ENCODE measurements around the gene NFKBIB.

The NFKBIB gene

GRCh38 chr19:38898788-38899446, 852 bp upstream of the NFKBIB start:
- in situ Hi-C loops (cut with HindIII; ENCODE audit: low pct_ligation_motif_present, low pct_unique_long_range_greater_than_20kb, low sequenced_read_pairs): no loop called here
- DNase-seq: no peak

GRCh38 chr19:38900202-38900629, 447 bp downstream of the NFKBIB start:
- in situ Hi-C loops (cut with HindIII; ENCODE audit: low pct_ligation_motif_present, low pct_unique_long_range_greater_than_20kb, low sequenced_read_pairs): no loop called here
- peak; percentile 57 for DNase-seq

- in situ Hi-C loops (cut with HindIII; ENCODE audit: low pct_ligation_motif_present, low pct_unique_long_range_greater_than_20kb, low sequenced_read_pairs): no loop called here
- peak; percentile 2 for DNase-seq
Measured at GRCh38 chr19:38900743-38901190, 998 bp downstream of the NFKBIB start.

- in situ Hi-C loops (cut with HindIII; ENCODE audit: low pct_ligation_motif_present, low pct_unique_long_range_greater_than_20kb, low sequenced_read_pairs): no loop called here
- no peak for DNase-seq
Measured at GRCh38 chr19:38901683-38902082, 1.9 kb downstream of the NFKBIB start.

GRCh38 chr19:38904581-38905539, 5.1 kb downstream of the NFKBIB start:
- in situ Hi-C loops (cut with HindIII; ENCODE audit: low pct_ligation_motif_present, low pct_unique_long_range_greater_than_20kb, low sequenced_read_pairs): no loop called here
- no peak for DNase-seq

GRCh38 chr19:38905620-38906019, 5.9 kb downstream of the NFKBIB start:
- in situ Hi-C loops (cut with HindIII; ENCODE audit: low pct_ligation_motif_present, low pct_unique_long_range_greater_than_20kb, low sequenced_read_pairs): no loop called here
- DNase-seq: no peak

- no peak for DNase-seq
- in situ Hi-C loops (cut with HindIII; ENCODE audit: low pct_ligation_motif_present, low pct_unique_long_range_greater_than_20kb, low sequenced_read_pairs): no loop called here
Measured at GRCh38 chr19:38907227-38907626, 7.5 kb downstream of the NFKBIB start.

GRCh38 chr19:38907670-38908069, 7.9 kb downstream of the NFKBIB start:
- in situ Hi-C loops (cut with HindIII; ENCODE audit: low pct_ligation_motif_present, low pct_unique_long_range_greater_than_20kb, low sequenced_read_pairs): no loop called here

GRCh38 chr19:38908911-38909310, 9.1 kb downstream of the NFKBIB start:
- no peak for DNase-seq
- in situ Hi-C loops (cut with HindIII; ENCODE audit: low pct_ligation_motif_present, low pct_unique_long_range_greater_than_20kb, low sequenced_read_pairs): no loop called here

More at GRCh38 chr19:38907670-38908069, 7.9 kb downstream of the NFKBIB start:
- DNase-seq: no peak

- DNase-seq: no peak
- in situ Hi-C loops (cut with HindIII; ENCODE audit: low pct_ligation_motif_present, low pct_unique_long_range_greater_than_20kb, low sequenced_read_pairs): no loop called here
Measured at GRCh38 chr19:38910488-38910887, 10.7 kb downstream of the NFKBIB start.

GRCh38 chr19:38911388-38912001, 11.7 kb downstream of the NFKBIB start:
- in situ Hi-C loops (cut with HindIII; ENCODE audit: low pct_ligation_motif_present, low pct_unique_long_range_greater_than_20kb, low sequenced_read_pairs): no loop called here
- DNase-seq: no peak

GRCh38 chr19:38912600-38913514, 13.1 kb downstream of the NFKBIB start:
- DNase-seq: no peak

GRCh38 chr19:38913958-38914357, 14.2 kb downstream of the NFKBIB start:
- DNase-seq: no peak
- in situ Hi-C loops (cut with HindIII; ENCODE audit: low pct_ligation_motif_present, low pct_unique_long_range_greater_than_20kb, low sequenced_read_pairs): no loop called here

More at GRCh38 chr19:38912600-38913514, 13.1 kb downstream of the NFKBIB start:
- in situ Hi-C loops (cut with HindIII; ENCODE audit: low pct_ligation_motif_present, low pct_unique_long_range_greater_than_20kb, low sequenced_read_pairs): no loop called here

- DNase-seq: no peak
- in situ Hi-C loops (cut with HindIII; ENCODE audit: low pct_ligation_motif_present, low pct_unique_long_range_greater_than_20kb, low sequenced_read_pairs): no loop called here
Measured at GRCh38 chr19:38915329-38916321, 15.9 kb downstream of the NFKBIB start.

- no peak for DNase-seq
- in situ Hi-C loops (cut with HindIII; ENCODE audit: low pct_ligation_motif_present, low pct_unique_long_range_greater_than_20kb, low sequenced_read_pairs): no loop called here
Measured at GRCh38 chr19:38917516-38917915, 17.7 kb downstream of the NFKBIB start.

GRCh38 chr19:38917921-38918491, 18.2 kb downstream of the NFKBIB start:
- DNase-seq: peak; percentile 18
- in situ Hi-C loops (cut with HindIII; ENCODE audit: low pct_ligation_motif_present, low pct_unique_long_range_greater_than_20kb, low sequenced_read_pairs): no loop called here

- DNase-seq: no peak
- in situ Hi-C loops (cut with HindIII; ENCODE audit: low pct_ligation_motif_present, low pct_unique_long_range_greater_than_20kb, low sequenced_read_pairs): no loop called here
Measured at GRCh38 chr19:38918526-38918925, 18.8 kb downstream of the NFKBIB start.
